GM21529 (cell line): ENCODE measurements around the gene KIRREL2.
"Not testable (repeated sequence)": the region's sequence is repeated elsewhere in the genome, so short reads cannot be mapped to it uniquely, and the experiment has no call there.

Source experiments
- ATAC-seq: cut with Tn5 transposase; IDR thresholded peaks from one replicate; pipeline ENCODE4 v1.9.1; 2021; ENCODE audit not compliant: unreplicated experiment

Gene KIRREL2

DNA sequence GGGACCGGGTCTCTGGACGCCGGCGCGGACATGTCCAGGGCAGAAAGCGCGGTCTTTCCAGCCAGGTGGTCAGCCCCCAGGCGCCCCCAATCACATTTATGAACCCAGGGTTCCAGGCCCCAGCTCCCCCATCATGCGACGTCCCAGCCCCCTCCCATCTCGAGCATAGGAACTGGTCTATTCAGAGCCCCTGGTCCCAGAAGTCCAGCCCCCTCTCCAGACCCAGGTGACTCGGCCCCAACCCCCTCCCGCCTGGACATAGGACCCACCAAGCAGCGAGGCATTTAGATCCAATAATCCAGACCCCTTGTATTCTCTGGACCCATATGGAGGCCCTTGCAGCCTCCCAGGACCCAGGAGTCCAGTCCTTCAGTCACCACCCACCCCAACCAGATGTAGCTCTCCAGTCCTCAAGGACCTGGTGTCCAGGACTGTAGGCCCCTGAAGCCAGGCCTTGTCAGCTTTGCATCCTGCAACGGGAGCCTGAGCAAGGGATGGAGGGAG is 12.2 kb downstream of the KIRREL2 start:
- ATAC-seq: no peak

DNA sequence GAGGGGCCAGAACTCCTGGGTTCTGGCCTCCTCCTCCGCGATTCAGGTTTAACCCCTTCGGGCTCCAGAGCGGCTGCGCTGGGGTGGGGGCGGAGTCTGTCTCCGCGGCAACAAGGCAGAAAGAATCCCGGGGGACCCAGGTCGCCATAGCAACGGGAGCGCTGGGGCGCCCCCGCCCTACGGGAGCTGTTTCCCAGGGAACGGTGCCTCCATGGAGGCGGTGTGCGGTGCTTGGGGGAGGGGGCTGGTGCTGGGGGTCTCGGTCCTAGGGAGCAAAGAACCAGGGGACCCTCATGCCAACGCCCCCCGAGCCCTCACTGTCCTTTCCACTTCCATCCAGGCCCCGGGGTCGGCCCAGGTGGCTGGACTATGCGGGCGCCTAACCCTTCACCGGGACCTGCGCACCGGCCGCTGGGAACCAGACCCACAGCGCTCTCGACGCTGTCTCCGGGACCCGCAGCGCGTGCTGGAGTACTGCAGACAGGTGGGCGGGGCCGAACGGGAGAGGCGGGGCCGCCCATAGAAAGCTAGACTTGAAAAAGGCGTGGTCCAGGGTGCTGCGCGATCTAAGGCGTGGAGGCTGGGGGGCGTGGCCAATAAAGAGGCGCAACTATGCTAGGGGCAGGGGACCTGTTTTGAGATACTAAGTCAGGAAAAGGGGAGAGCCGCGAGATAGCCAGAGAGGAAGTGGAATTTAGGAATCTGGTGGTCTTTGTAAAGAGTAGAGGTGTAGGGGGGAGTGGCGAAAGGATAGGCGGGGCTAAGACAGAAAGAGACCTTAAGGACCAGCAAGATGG is 12.8 kb downstream of the KIRREL2 start:
- peak; percentile 70 for ATAC-seq

DNA sequence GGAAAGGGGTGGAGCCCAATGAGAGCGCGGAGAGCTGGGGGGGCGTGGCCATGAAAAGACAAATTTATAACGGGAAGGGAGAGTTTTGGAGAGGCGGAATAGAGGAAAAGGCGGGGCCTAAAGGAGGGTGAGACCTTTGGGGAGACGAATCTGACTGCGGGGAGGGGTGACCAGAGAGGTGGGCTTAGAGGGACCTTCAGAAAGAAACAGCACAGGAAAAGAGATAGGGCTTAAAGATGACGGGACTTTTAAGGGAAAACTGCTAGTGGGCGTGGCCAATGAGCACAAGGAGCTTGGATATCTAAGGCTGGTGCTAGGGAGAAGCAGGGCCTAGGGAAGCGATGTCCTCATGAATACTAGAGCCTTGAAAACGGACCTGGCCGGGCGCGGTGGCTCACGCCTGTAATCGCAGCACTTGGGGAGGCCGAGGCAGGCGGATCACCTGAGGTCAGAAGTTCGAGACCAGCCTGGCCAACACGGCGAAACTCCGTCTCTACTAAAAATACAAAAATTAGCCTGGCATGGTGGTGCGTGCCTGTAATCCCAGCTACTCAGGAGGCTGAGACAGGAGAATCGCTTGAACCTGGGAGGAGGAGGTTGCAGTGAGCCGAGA is 13.5 kb downstream of the KIRREL2 start:
- not testable (repeated sequence) for ATAC-seq

DNA sequence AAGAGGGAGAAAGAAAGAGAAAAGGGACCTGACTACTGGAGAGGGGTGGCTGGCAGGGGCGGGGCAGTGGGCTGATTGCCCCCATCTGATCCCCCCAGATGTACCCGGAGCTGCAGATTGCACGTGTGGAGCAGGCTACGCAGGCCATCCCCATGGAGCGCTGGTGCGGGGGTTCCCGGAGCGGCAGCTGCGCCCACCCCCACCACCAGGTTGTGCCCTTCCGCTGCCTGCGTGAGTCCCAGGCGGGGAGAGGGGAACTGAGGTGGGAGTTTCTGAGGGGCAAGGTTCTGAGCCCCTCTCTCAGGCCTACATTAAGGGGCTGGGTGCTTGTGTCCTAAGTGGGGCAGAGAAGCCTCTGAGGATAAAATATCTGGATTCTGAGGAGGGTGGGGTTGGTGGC is 14.1 kb downstream of the KIRREL2 start:
- no peak for ATAC-seq

DNA sequence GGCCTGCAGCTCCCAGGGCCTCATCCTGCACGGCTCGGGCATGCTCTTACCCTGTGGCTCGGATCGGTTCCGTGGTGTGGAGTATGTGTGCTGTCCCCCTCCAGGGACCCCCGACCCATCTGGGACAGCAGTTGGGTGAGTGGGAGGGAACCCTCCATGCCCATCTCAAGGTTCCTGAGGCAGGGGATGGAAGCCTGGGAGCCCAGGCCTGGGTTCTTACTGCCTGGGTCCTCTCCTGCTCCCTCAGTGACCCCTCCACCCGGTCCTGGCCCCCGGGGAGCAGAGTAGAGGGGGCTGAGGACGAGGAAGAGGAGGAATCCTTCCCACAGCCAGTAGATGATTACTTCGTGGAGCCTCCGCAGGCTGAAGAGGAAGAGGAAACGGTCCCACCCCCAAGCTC is 14.9 kb downstream of the KIRREL2 start:
- no peak for ATAC-seq

DNA sequence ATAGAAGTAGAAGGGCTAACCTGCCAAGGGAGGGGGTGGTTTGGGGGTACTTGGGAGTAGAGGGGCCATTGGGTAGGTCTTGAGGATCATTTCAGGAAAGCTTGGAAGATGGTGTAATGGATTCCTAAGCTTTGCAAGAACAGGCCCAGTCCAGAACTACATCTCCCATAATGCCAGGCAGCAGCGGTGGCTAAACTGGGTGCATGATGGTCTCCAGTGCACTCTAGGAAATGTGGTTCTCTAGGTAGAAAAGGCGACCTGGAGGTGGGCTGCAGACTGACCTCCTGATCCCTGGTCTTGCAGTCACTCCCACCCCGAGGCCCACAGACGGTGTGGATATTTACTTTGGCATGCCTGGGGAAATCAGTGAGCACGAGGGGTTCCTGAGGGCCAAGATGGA is 15.5 kb downstream of the KIRREL2 start:
- no peak for ATAC-seq

DNA sequence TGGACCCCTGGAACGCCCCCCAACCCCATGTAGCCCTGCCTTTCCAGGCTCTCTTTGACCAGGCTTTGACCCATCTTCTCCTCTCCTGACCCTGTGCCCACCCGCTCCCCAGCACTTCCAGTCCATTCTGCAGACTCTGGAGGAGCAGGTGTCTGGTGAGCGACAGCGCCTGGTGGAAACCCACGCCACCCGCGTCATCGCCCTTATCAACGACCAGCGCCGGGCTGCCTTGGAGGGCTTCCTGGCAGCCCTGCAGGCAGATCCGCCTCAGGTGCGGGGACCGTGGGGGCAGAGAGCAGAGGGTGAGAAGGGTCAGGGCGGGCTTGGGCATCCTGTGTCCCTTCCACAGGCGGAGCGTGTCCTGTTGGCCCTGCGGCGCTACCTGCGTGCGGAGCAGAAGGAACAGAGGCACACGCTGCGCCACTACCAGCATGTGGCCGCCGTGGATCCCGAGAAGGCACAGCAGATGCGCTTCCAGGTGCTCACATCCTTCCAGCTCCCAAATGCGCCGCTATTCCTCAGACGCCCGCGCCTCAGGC is 17.8 kb downstream of the KIRREL2 start:
- no peak for ATAC-seq

DNA sequence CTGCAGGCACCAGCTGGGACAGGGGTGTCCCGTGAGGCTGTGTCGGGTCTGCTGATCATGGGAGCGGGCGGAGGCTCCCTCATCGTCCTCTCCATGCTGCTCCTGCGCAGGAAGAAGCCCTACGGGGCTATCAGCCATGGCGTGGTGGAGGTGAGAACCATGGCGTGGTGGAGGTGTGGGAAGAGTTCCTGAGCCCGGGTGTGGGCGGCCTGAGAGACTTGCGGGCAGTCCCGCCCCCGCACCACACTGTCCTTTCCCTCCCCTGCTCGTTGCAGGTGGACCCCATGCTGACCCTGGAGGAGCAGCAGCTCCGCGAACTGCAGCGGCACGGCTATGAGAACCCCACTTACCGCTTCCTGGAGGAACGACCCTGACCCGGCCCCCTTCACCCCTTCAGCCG is 22.4 kb downstream of the KIRREL2 start:
- ATAC-seq: no peak

DNA sequence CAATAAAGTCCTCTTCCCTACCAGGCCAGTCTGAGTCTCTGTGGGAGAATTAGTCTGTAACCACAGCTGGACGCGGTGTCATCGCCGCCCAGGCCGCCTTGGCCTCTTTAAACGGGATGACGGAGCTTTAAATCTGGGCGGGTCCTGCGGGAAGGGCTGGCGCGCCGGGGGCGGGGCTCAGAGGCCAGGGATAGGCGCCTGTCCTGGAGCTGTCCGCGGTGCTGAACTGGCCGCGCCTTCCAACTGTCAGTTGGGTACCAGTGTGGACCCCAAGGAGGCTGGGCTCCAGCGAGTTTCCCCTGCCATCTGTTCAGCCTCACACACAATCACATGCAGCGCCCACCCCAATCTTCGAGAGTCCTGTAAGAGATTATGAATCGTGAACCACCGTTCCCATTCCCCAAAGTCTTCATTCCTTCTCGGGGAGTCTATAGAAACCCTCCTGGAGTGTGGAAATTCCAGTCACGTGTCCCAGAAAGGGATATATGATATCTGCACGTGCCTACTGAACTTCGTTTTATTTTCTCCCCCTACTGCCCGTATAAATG is 23.1 kb downstream of the KIRREL2 start:
- no peak for ATAC-seq

DNA sequence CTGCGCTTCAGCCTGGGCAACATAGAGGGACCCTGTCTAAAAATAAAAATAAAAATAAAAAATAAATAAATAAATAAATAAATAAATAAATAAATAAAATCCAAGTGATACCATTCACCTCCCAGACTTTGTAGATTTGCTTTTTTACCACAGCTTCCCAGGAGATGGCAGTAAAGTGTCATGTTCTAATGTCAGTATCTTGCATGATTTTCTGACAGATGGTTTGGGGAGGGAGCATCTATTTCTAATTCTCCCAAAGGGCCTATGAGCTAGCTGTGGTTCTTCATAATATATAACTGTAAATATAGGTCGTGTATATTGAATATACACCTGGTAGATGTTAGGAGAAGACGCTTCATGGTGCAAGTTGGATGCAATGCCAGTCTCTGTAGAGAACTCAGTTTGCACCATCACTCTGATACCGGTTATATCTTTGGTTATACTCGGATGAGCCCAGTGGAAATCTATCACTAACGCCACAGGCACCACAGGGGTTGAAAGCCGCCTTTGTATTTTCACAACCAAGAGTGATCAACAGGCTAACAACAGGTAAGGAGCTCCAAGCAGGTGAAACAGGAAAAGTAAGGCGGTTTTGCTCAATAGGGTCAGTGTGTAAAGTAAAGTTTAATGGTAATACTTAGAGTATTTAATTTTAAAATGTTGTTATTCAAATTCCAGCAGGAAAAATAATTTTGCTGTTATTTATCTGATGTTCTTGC is 25.6 kb downstream of the KIRREL2 start:
- no peak for ATAC-seq

DNA sequence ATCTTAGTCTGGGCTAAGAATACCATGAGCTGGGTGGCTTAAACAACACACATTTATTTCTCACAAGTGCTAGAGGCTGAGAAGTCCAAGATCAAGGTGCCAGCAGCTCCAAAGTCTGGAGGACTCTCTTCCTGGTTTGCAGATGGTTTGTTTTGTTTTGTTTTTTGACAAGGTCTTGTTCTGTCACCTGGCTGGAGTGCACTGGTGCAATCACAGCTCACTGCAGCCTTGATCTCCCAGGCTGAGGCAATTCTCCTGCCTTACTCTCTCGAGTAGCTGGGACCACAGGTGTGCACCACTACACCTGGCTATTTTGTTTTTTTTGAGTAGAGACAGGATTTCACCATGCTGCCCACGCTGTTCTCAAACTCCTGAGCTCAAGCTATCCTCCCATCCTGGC is 27.2 kb downstream of the KIRREL2 start:
- ATAC-seq: no peak

DNA sequence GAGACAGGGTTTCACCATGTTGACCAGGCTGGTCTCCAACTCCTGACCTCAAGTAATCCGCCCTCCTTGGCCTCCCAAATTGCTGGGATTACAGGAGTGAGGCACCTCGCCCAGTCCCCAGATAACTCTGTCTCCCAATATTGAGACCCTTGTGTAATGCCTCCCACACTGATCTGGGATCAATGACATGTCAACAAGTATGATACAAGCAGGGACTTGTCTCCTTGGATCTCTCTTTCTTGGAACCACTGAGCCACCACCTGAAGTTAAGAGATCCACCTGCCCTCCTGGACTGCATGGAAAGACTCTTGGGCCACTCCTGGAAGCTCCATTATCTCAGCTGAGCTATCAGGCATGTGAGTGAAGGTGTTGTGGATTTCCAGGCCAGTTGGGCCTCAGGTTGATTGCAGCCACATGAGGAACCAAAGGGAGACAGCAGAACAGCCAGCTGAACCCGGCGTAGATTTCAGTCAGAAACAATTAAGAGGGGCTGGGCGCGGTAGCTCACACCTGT is 28.6 kb downstream of the KIRREL2 start:
- ATAC-seq: no peak

DNA sequence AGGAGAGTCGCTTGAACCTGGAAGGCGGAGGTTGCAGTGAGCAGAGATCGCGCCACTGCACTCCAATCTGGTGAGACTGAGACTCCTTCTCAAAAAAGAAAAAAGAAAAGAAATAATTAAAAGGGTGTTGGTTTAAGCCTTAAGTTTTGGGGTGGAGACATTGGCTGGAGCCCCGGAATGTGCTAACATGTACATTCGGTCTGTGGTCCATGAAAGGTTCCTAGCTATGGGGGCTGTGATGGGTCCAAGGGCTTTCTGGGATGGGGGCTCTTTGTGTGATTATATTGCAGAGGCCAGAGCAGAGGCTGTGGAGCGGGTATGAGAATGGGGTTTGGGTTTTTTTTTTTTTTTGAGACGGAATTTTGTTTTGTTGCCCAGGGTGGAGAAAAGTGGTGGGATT is 29.2 kb downstream of the KIRREL2 start:
- ATAC-seq: no peak

DNA sequence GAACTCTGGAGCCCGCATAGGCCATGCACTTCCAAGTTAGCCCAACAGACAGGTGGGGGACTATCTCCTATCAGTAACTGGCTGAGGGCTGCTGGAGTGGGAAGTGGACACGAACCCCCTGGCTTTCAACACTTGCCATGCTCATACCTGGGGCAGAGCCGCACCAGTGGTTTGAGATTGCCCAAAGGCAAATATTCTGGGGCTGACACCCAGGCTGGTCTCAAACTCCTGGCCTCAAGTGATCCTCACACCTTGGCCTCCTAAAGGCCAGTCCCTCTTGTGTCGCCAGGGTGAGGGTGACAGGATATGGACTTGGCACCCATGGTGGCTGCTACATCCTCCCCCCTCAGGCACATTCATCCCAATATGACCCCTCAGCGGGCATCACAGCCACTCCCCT is 30.5 kb downstream of the KIRREL2 start:
- ATAC-seq: no peak

DNA sequence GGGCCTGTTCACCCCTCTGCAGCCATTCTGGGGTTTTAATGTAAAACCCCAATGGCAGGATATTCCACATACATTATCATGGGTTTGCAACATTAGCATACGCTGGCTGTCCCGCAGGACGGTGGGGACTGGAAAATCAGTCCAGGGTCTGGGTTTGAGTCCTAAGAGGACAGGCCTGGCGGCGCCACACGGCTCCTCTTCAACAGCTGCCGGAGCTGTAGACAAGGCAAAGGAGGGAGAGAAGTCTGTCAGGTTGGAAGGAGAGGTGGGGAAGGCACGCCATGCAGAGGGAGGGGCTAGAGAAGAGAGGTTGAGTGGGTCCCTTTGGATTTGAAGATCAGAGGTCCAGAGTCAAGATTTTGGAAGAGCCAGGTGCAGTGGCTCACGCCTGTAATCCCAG is 31.7 kb downstream of the KIRREL2 start:
- ATAC-seq: no peak

DNA sequence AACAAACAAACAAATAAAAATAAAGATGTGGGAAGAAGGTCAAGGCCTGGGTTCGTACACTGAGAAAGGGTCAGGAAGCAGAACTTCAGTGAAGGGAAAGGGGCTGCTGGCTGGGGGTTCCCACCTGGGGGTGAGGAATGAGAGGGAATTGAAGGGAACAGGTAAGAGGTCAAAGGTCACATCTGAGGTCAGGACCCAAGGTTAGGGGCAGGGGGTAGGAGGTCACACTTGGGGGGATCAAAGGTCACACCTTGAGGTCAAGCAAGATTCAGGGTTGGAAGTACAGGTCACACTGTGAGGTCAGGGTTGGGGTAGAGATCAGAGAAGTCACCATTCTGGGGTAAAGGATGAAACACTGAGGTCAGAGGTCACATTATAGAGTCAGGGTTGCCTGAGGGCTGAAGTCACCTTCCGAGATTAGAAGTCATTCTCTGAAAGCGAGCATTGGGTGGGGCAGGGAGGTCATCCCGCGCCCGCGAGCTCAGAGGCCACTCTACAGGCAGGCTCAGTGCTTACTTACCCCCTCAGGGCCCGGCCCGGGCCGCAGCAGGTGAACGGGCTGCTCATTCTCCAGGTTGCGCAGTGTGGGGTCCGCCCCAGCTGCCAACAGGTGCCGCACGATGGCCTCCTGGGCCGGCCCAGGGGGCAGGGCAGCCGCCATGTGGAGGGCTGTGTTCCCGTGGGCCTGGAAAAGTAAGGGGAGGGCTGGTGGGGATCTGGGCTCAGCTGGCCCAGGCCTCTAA is 32.8 kb downstream of the KIRREL2 start:
- no peak for ATAC-seq

DNA sequence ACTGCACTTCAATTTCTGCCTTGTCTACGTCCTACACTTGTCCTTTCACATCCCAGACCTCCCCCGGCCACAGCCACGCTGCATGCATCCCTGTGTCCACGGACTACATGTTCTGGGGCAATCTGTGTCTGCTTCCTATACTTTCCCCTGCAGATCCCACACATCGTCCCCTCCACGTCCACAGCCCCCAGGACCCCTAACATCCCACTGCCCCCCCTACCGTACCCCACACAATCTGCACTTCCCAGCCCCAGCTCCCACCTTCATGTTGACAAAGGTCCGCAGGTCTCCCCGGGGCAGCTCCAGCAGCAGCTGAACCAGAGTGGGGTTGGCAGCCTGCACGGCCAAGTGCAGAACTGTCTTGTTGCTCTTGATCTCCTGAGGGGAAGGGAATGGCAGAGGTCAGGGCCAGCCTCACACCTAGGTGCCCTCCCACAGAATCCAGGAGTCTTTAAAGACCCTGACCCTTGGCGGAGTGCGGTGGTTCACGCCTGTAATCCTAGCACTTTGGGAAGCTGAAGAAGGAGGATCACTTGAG is 33.5 kb downstream of the KIRREL2 start:
- ATAC-seq: no peak

DNA sequence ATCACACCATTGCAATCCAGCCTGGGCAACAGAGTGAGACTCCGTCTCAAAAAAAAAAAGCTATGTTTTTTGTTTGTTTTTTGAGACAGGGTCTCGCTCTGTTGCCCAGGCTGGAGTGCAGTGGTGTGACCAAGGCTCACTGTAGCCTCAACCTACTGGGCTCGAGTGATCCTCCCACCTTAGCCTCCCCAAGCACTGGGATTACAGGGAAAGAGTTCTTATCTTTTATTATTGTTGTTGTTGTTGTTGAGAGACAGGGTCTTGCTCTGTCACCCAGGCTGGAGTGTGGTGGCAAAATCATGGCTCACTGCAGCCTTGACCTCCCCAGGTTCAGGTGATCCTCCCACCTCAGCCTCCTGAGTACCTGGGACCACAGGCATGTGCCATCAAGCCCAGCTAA is 35.1 kb downstream of the KIRREL2 start:
- not testable (repeated sequence) for ATAC-seq

DNA sequence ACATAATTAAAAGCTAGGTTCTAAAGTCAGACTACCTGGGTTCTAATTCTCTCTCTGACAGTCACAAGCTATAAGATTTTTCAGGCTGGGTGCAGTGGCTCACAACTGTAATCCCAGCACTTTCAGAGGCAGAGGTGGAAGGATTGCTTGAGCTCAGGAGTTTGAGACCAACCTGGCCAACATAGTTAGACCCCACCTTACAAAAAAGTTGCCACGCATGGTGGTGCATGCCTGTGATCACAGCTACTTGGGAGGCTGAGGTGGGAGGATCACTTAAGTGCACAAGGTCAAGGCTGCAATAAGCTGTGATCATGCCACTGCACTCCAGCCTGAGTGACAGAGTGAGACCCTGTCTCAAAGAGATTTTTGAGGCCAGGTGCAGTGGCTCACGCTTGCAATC is 37.6 kb downstream of the KIRREL2 start:
- no peak for ATAC-seq
